ENCODE data around the gene SSX4B.
"Not testable (repeated sequence)": the region's sequence is repeated elsewhere in the genome, so short reads cannot be mapped to it uniquely, and the experiment has no call there.

GRCh38 chrX:48430166-48430565, 18.4 kb upstream of the SSX4B start:
- not testable (repeated sequence) for TF ChIP-seq EZH2 (IDR thresholded peaks at IDR 0.05; ENCODE audit: low read length, missing control alignments); CTCF (conservative IDR thresholded peaks at IDR 0.05 in 1 of 2, IDR thresholded peaks at IDR 0.05 in 1 of 2; ENCODE audit: low read depth in 1 of 2, low read length in 2 of 2)

Measured in fibroblast of lung (primary cell).